ENCODE results near the gene COX6B1. TPM values are rescaled to one million over a fixed set of nuclear protein-coding genes. Genes with fewer than 3 reads are reported as not detected.

COX6B1 gene
- total RNA-seq, 1 experiment from 2014 or later: 835 TPM

- peak; percentile 76 for ATAC-seq
- H3K27me3 ChIP-seq (ENCODE audit: control insufficient read depth, insufficient read depth, low read length): no peaks in the 10 kb centered on the region
- in situ Hi-C loops (cut with HindIII; ENCODE audit: low pct_unique_long_range_greater_than_20kb, low sequenced_read_pairs) (no loop called here), intact Hi-C loops (cut with micrococcal nuclease; ENCODE audit: unreplicated experiment) (no loop called here)
- CTCF ChIA-PET: no interaction called here
- BruUV-seq (replicated peaks): TSS peak; percentile 6
- no peak overlapping the region for H3K27ac ChIP-seq (ENCODE audit: low read length)
- POLR2A ChIA-PET: no interaction called here
- H3K36me3 ChIP-seq (ENCODE audit: control insufficient read depth, insufficient read depth, low read length): peaks cover 27% of the 10 kb centered on the region
- DNase-seq (ENCODE audit: low read depth, low spot score): no peak
- TF ChIP-seq TCF7L2 (IDR thresholded peaks at IDR 0.05; ENCODE audit: low read depth, low read length): no peak
- TF ChIP-seq POLR2AphosphoS5 (IDR thresholded peaks at IDR 0.05; ENCODE audit: low read depth, low read length): no peak
- no peak for TF ChIP-seq REST (IDR thresholded peaks at IDR 0.05; ENCODE audit: insufficient read depth in 1 of 2, low read depth in 2 of 2, low read length in 1 of 2)
- TF ChIP-seq SIN3A (IDR thresholded peaks at IDR 0.05; ENCODE audit: borderline replicate concordance, insufficient read depth, low read depth, low read length): no peak
- TF ChIP-seq CTCF (IDR thresholded peaks at IDR 0.05): no peak
- no peaks in the 10 kb centered on the region for H3K4me1 ChIP-seq (ENCODE audit: control insufficient read depth, insufficient read depth, low read length)
- no peak overlapping the region for H3K4me3 ChIP-seq (ENCODE audit: low read depth in 2 of 2, low read length in 2 of 2)
- no peaks in the 10 kb centered on the region for H3K9me3 ChIP-seq (ENCODE audit: control insufficient read depth, insufficient read depth, low read depth, low read length)
These were observed 10.0 kb downstream of the COX6B1 start for GRCh38 chr19:35657904-35658700.

GRCh38 chr19:35661995-35662340 lies 13.8 kb downstream of the COX6B1 start:
- Histone ChIP-seq H3K4me3 (ENCODE audit: low read depth in 2 of 2, low read length in 2 of 2) (no peak overlapping the region), H3K4me1 (ENCODE audit: control insufficient read depth, insufficient read depth, low read length) (no peaks in the 10 kb centered on the region), H3K36me3 (ENCODE audit: control insufficient read depth, insufficient read depth, low read length) (peaks cover 19% of the 10 kb centered on the region), H3K9me3 (ENCODE audit: control insufficient read depth, insufficient read depth, low read depth, low read length) (no peaks in the 10 kb centered on the region), H3K27ac (ENCODE audit: low read length) (no peak overlapping the region), H3K27me3 (ENCODE audit: control insufficient read depth, insufficient read depth, low read length) (no peaks in the 10 kb centered on the region)
- ChIA-PET POLR2A (interaction anchor here (0.7 kb wide), 1 partner anchor 370 kb away, joined by 5 read pairs; the partner anchor contains the start of gene MAG), CTCF (interaction anchor here (0.6 kb wide), 1 partner anchor 1312 kb away, joined by 3 read pairs; no protein-coding TSS in a partner anchor)
- intact Hi-C loops (cut with micrococcal nuclease; ENCODE audit: unreplicated experiment): no loop called here
- in situ Hi-C loops (cut with HindIII; ENCODE audit: low pct_unique_long_range_greater_than_20kb, low sequenced_read_pairs): no loop called here
- no peak for ATAC-seq
- no peak for TF ChIP-seq TCF7L2 (IDR thresholded peaks at IDR 0.05; ENCODE audit: low read depth, low read length)
- no peak for TF ChIP-seq REST (IDR thresholded peaks at IDR 0.05; ENCODE audit: insufficient read depth in 1 of 2, low read depth in 2 of 2, low read length in 1 of 2)
- TF ChIP-seq POLR2AphosphoS5 (IDR thresholded peaks at IDR 0.05; ENCODE audit: low read depth, low read length): no peak
- TF ChIP-seq CTCF (IDR thresholded peaks at IDR 0.05): no peak
- no peak for TF ChIP-seq SIN3A (IDR thresholded peaks at IDR 0.05; ENCODE audit: borderline replicate concordance, insufficient read depth, low read depth, low read length)
- no TSS peak for BruUV-seq (replicated peaks)
- DNase-seq (ENCODE audit: low read depth, low spot score): no peak

All from Panc1 (cell line).